Smooth muscle cell (in vitro differentiated cells): ENCODE measurements around the gene AUTS2. TPM values are rescaled to one million over a fixed set of nuclear protein-coding genes. Genes with fewer than 3 reads are reported as not detected.

Experiments
- DNase-seq: peaks from one replicate; lab custom pipeline; 2025; ENCODE audit not compliant: unreplicated experiment; lab: John Stamatoyannopoulos, UW
- H2AFZ ChIP-seq: fragments of 200-600 bp; sonication (generic); 2 replicates; pipeline ENCODE4 v1.6.0; 2016; ENCODE audit warnings: antibody characterized with exemption, low read depth, mild to moderate bottlenecking
- H3F3A ChIP-seq: fragments of 200-600 bp; sonication (generic); 2 replicates; pipeline ENCODE4 v1.6.0; 2017; ENCODE audit warnings: antibody characterized with exemption, low read depth
- H3K27ac ChIP-seq: fragments of 200-600 bp; sonication (generic); 2 replicates; pipeline ENCODE4 v1.5.1; 2016; ENCODE audit warnings: low read depth, mild to moderate bottlenecking
- H3K27me3 ChIP-seq: fragments of 200-600 bp; sonication (generic); 2 replicates; pipeline ENCODE4 v1.6.1; 2016; ENCODE audit warnings: low read depth, mild to moderate bottlenecking
- H3K36me3 ChIP-seq: fragments of 200-600 bp; sonication (generic); 2 replicates; pipeline ENCODE4 v1.5.1; 2016; ENCODE audit warnings: low read depth
- H3K4me1 ChIP-seq: fragments of 200-600 bp; sonication (generic); 2 replicates; pipeline ENCODE4 v1.5.1; 2016; ENCODE audit warnings: low read depth
- H3K4me2 ChIP-seq: fragments of 200-600 bp; sonication (generic); 2 replicates; pipeline ENCODE4 v1.6.0; 2016; ENCODE audit warnings: mild to moderate bottlenecking
- H3K4me3 ChIP-seq: fragments of 200-600 bp; sonication (generic); 2 replicates; pipeline ENCODE4 v1.5.1; 2016; ENCODE audit warnings: mild to moderate bottlenecking
- H3K79me2 ChIP-seq: fragments of 200-600 bp; sonication (generic); 2 replicates; pipeline ENCODE4 v1.6.0; 2016; ENCODE audit warnings: low read depth, mild to moderate bottlenecking
- H3K9ac ChIP-seq: fragments of 200-600 bp; sonication (generic); 2 replicates; pipeline ENCODE4 v1.6.0; 2016; ENCODE audit warnings: low read depth
- H3K9me3 ChIP-seq: fragments of 200-600 bp; sonication (generic); replicated peaks from 2 replicates; pipeline ENCODE4 v1.5.1; 2016; ENCODE audit warnings: low read depth
- H4K20me1 ChIP-seq: fragments of 200-600 bp; sonication (generic); 2 replicates; pipeline ENCODE4 v1.6.0; 2016; ENCODE audit warnings: low read depth
- WGBS: methylation state at CpG from one replicate; pipeline ENCODE4 v1.1.7; 2016; ENCODE audit warnings: low lambda C conversion rate; 5-methylcytosine and 5-hydroxymethylcytosine counted together
- polyA plus RNA-seq: library from polyadenylated mRNA; unstranded; fragments of >200 nt; fragmentation: Nextera tagmentation; extraction: Ambion mirVana; gene quantifications from 2 replicates; pipeline ENCODE4 v1.2.1, GENCODE V29; 2016
- total RNA-seq: library from RNA; depleted of rRNA; stranded (reverse); fragments of >200 nt; gene quantifications from 2 replicates; pipeline ENCODE4 v1.2.3, GENCODE V29; 2014
- TF ChIP-seq, protein P1 (sequence below): fragments of 200-600 bp; sonication (generic); IDR thresholded peaks from 2 replicates; pipeline ENCODE4 v1.5.1; 2017; ENCODE audit warnings: borderline replicate concordance, mild to moderate bottlenecking, antibody characterized with exemption; ENCODE audit not compliant: insufficient read depth, poor library complexity, severe bottlenecking

The AUTS2 gene
- total and polyA plus RNA-seq, 2 experiments from 2014 or later, result 6.5 to 8.6 TPM

DNA sequence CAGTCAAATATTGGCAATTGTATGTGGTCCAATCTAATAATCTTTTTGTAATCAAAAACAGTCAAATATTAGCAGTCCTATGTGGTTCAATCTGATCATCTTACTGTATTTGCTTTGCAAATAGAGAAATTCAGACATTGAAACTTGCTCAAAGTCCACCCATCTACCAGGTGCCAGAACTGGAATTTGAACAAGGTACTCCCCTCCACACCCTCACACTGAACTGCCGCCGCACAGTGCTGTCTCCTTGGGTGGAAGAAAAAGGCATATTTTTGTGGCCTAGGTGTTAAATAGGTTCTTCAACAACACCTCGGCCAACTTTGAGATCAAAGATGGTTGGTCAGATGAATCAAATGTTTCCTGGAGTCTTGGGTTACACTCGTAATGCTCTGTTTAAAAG is 989.5 kb downstream of the AUTS2 start:
- Histone ChIP-seq H3K4me1 (peaks cover 30% of the 10 kb centered on the region), H3K27ac (no peak overlapping the region), H3K4me3 (no peak overlapping the region), H3K36me3 (no peaks in the 10 kb centered on the region), H3K4me2 (no peak overlapping the region), H3K9me3 (no peaks in the 10 kb centered on the region), H3K27me3 (no peaks in the 10 kb centered on the region), H3K9ac (no peak overlapping the region), H2AFZ (no peak overlapping the region), H3F3A (peaks cover 4% of the 10 kb centered on the region), H4K20me1 (no peaks in the 10 kb centered on the region), H3K79me2 (no peaks in the 10 kb centered on the region)
- WGBS, result 98% methylated on average over 4 of the region's 4 CpGs
- no peak for DNase-seq
- TF ChIP-seq, protein P1, sequence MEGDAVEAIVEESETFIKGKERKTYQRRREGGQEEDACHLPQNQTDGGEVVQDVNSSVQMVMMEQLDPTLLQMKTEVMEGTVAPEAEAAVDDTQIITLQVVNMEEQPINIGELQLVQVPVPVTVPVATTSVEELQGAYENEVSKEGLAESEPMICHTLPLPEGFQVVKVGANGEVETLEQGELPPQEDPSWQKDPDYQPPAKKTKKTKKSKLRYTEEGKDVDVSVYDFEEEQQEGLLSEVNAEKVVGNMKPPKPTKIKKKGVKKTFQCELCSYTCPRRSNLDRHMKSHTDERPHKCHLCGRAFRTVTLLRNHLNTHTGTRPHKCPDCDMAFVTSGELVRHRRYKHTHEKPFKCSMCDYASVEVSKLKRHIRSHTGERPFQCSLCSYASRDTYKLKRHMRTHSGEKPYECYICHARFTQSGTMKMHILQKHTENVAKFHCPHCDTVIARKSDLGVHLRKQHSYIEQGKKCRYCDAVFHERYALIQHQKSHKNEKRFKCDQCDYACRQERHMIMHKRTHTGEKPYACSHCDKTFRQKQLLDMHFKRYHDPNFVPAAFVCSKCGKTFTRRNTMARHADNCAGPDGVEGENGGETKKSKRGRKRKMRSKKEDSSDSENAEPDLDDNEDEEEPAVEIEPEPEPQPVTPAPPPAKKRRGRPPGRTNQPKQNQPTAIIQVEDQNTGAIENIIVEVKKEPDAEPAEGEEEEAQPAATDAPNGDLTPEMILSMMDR, result no peak

GRCh38 chr7:70588191-70588921 is 990.1 kb downstream of the AUTS2 start:
- no peak overlapping the region for H3K4me2 ChIP-seq
- no peak for DNase-seq
- no peak overlapping the region for H3K9ac ChIP-seq
- no peaks in the 10 kb centered on the region for H3K36me3 ChIP-seq
- H4K20me1 ChIP-seq, result no peaks in the 10 kb centered on the region
- 86% methylated on average over 10 of the region's 10 CpGs for WGBS
- H3F3A ChIP-seq, result no peaks in the 10 kb centered on the region
- TF ChIP-seq, protein P1, result no peak
- H3K4me1 ChIP-seq, result peaks cover 24% of the 10 kb centered on the region
- H3K27me3 ChIP-seq, result peaks cover 2% of the 10 kb centered on the region
- H3K4me3 ChIP-seq, result no peak overlapping the region
- no peaks in the 10 kb centered on the region for H3K9me3 ChIP-seq
- H2AFZ ChIP-seq, result no peak overlapping the region
- no peaks in the 10 kb centered on the region for H3K79me2 ChIP-seq
- no peak overlapping the region for H3K27ac ChIP-seq

DNA sequence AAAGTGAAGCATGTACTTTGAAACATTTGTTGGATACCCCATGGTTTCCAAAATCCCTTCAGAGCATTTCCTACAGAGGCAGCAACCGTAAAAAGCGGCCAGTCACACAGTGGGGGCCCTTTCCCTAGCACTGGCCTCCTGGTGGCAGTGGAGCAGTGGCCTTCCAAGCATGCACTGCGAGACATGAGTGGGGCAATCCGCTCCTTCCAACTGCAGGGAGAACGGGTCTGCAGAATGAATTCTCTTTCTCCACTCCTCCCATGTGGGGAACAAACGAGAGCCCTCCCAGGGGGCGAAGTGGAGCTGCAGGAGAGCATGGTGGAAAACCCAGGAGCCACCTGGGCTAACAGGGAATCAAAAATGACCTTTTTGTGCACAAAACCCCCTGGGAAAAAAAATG is 990.7 kb downstream of the AUTS2 start:
- Histone ChIP-seq H3K36me3 (no peaks in the 10 kb centered on the region), H3K27me3 (peaks cover 8% of the 10 kb centered on the region), H3K9me3 (no peaks in the 10 kb centered on the region), H3K4me1 (peaks cover 17% of the 10 kb centered on the region), H3K4me2 (no peak overlapping the region), H3K9ac (no peak overlapping the region), H2AFZ (no peak overlapping the region), H3K79me2 (no peaks in the 10 kb centered on the region), H3K27ac (no peak overlapping the region), H4K20me1 (no peaks in the 10 kb centered on the region), H3K4me3 (no peak overlapping the region), H3F3A (no peaks in the 10 kb centered on the region)
- 70% methylated on average over 7 of the region's 7 CpGs for WGBS
- no peak for DNase-seq
- TF ChIP-seq, protein P1, result no peak

- H2AFZ ChIP-seq, result no peak overlapping the region
- DNase-seq, result no peak
- no peak overlapping the region for H3K27ac ChIP-seq
- H3K9me3 ChIP-seq, result no peaks in the 10 kb centered on the region
- H3K4me3 ChIP-seq, result no peak overlapping the region
- no peaks in the 10 kb centered on the region for H3F3A ChIP-seq
- peaks cover 16% of the 10 kb centered on the region for H3K4me1 ChIP-seq
- no peaks in the 10 kb centered on the region for H3K79me2 ChIP-seq
- no peak overlapping the region for H3K9ac ChIP-seq
- H3K36me3 ChIP-seq, result no peaks in the 10 kb centered on the region
- peaks cover 14% of the 10 kb centered on the region for H3K27me3 ChIP-seq
- H4K20me1 ChIP-seq, result no peaks in the 10 kb centered on the region
- WGBS, result 91% methylated on average over 3 of the region's 3 CpGs
- TF ChIP-seq, protein P1, result no peak
- H3K4me2 ChIP-seq, result no peak overlapping the region
These were observed 991.3 kb downstream of the AUTS2 start for GRCh38 chr7:70589590-70589989.
